NCI-H2196 (cell line): Measurements from ENCODE around the gene EARS2.
"Not testable (repeated sequence)": the region's sequence is repeated elsewhere in the genome, so short reads cannot be mapped to it uniquely, and the experiment has no call there.

Source experiments
- DNase-seq: peaks from one replicate; lab custom pipeline; 2025; ENCODE audit not compliant: unreplicated experiment; lab: John Stamatoyannopoulos, UW

Gene EARS2

DNA sequence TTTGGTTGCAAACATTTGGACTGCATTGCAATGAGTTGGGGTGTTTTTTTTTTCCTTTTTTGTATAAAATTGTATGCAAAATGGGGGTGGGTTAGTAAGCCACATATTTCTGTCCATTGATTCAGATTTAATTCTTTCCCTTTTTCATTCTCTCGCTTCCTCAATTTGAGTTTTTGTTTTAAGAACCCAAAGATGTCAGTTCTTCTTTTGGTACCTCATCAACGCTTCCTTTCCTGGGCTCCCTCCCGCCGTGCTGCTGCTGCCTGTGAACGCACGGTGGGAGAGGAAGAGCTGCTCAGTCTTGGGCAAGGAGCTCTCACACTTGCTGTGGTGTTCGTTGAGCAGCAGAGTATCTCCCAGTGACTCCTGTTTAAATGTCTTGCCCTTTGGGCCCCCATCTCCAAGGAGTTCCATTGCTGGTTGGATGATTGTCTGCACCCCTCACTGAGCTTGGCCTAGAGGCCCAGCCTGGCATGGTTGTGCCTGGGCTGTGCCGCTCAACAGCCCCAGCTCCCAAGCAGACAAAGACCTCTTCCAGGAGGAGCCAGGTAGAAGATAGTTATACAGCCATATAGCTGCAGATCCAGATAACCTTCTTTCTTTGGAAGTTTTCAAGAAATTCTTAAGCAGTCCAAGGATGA is 14.0 kb upstream of the EARS2 start:
- DNase-seq, result no peak

DNA sequence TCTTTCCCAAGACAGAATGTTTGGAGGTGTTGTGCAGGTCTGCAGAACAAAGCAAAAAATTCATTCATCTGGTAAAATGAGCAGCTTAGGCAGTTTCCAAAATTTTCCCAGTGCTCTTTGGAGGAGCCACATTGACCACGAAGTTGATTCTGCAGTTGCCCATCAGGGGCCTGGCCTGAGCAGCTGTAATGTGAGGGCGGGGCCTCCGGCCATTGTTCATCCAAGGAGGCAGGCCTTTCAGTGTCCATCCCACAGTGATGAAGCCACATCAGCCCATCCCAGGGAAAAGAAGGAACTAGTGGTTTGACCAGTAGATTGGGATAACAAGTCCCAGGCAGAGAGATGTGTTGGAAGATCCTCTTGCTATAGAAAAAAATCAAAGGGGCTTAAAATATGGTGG is 10.5 kb upstream of the EARS2 start:
- DNase-seq, result no peak

DNA sequence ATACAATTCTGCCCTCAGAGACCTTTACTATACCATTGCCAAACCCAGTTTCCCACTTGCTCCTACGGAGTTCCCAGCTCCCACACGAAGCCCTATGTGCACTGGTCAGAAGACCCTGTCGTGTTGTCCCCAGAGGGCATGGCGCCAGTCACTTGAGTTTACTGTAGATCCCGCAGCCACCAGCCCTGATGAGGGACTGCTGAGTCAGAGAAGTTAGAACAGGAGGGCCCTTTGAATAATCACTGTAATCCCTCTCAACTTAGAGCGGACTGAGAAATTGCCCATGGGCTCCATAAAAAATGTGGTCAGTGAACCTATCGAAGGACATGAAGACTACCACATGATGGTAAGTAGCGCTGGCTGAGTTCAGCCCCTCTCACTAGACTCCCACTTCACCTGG is 9.6 kb upstream of the EARS2 start:
- no peak for DNase-seq

DNA sequence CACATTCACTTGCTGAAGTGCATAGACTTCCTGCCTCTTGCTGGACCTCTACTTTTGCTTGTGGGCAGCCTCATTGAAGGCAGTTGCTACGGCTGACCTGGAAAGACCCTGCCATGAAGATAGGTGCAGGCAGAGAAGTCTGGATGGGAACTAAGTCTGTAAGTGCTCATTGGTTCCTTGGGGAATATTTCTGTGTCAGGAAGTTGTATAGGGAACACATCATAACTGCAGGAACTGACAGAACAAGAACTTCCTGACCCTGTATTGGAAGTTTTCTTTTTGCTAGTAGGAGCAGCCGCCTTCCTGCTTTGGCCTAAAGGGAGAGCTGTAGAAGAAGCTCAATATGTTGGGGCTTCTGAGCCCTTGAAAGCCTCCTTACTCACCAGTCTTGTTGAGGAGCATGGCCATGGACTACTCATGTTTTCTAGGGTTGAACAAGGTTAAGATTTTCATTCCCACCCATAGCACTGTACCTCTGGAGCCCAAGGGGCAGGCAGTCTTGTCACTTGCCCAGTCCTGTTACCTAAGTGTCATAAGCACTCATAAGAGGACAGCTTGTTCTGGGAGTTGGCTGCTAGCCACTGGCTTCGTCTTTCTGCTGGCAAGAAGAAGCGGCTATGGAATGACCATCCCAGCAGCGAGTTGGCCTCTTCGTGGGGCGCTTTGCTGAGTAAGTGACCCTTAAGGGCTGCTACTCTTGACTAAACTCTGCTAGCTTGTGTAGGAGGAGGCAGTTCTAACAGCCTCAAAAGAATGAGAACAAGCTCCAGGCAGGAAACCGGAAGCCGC is 7.6 kb upstream of the EARS2 start:
- DNase-seq, result no peak

DNA sequence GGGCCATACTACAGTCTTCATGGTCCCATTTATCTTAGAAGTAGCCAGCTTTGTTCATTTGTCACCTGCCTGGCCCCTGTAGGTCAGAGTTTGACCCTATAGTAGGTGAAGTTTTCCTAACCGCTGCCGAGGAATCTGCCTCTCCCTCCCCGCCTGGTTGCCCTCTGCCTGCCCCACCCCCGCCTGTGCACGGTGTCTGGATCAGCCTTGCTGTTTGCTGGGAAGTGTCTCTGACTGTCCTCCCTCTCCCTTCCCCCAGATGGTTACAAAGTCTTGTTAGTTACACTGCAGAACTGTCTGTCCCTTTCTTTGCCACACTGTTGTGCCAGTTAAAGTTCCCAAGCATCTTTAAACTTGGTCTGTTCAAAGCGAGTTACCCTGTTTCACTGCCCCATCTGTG is 6.0 kb upstream of the EARS2 start:
- DNase-seq, result no peak

DNA sequence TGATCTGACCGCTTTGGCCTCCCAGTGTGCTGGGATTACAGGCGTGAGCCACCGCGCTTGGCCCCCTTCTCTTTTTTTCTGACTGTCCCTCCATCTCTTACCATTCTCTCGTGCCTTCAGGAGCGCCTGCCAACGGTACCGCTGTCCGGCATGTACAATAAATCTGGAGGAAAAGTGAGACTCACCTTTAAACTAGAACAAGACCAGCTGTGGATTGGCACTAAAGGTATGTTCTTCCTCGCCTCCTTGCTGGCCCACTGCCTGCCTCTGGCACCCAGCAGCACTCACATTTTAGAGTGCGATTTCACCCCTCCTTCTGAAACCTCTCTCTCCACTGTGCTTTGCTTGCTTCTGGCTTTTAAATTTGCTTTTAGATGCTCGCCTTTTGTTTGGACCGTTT is 5.4 kb upstream of the EARS2 start:
- DNase-seq, result no peak

DNA sequence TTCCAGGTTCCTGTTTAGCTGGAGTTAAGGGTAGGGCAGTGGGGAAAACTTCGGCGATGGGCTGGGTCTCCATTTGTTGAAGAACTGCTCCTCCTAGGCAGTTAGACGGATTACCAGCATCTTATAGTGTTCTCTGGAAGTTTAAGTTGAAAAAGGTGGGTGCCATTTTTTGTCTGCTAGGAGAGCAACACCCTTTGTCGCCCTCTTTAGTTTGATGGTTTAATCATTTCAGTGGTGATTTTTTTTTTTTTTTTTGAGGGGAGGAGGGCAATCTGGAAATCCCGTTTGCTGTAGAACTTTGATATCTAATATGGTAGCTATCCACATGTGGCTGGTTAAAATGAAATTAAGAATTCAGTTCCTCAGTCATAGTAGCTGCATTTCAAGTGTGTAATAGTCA is 4.4 kb upstream of the EARS2 start:
- DNase-seq, result no peak

DNA sequence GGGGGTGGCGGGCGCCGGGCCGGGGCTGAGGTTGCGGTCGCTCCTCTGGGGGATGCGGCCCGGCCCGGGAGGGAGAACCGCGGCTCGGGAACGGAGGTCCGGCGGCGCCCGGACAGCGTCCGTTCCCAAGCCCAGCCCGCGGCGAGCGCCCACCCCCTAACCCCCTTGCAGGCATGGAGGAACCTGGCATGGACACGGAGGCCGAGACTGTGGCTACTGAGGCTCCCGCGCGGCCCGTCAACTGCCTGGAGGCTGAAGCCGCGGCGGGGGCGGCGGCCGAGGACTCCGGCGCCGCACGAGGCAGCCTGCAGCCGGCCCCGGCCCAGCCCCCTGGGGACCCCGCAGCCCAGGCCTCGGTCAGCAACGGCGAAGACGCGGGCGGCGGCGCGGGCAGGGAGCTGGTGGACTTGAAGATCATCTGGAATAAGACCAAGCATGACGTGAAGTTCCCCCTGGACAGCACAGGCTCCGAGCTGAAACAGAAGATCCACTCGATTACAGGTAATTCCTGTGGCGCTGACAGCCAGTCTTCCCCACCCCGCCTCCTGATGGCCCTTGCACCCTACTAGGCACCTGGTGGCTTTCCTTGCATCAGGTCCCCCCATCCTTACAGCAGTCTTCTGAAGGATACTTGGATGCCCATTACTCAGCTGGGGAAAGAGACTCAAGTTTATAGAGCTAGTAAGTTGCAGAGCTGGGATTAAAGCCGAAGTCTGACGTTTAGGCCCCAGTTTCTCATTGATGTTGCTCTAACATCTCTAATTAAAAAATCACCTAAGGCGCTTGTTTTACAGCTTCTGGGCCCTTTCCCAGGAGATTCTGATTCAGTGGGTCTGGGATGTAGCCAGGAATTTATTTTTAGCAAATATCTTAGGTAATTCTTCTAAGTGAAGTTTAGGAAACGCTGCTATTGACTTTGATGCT is 891 bp upstream of the EARS2 start:
- no peak for DNase-seq

DNA sequence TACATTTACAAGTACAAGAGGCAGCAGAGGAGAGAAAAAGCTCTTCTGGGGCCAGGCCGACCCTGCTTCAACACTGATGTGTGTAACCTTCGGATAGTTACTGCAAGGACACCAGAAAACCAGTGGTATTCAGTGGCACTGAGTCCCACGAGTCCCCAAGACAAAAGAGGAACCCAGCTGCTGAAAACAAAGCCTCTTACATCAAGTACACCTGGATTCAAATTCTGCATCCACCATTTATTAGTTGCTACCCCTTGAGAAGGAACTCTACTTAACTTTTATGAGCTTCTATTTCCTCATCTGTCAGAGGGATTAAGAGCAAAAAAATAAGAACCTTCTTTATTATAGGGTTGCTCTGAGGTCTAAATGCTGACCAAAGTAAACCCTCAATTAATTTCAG is 2.6 kb downstream of the EARS2 start:
- no peak for DNase-seq

DNA sequence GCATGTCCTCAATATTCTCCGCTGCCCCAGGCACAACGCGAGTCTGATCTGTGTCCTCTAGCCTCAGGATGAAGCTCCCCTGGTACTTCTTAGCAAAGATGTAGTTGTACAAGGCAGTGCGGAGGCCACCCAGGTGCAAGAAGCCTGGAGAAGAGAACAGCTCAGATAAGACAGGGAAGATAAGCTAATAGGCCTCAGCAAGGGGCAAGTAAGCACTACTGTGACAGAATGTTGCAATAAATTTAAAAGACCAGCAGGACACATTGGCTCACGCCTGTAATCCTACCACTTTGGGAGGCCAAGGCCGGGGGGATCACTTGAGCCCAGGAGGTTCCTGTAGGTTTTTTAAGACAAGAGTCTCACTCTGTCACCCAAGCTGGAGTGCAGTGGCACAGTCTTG is 5.0 kb downstream of the EARS2 start:
- DNase-seq, result no peak

DNA sequence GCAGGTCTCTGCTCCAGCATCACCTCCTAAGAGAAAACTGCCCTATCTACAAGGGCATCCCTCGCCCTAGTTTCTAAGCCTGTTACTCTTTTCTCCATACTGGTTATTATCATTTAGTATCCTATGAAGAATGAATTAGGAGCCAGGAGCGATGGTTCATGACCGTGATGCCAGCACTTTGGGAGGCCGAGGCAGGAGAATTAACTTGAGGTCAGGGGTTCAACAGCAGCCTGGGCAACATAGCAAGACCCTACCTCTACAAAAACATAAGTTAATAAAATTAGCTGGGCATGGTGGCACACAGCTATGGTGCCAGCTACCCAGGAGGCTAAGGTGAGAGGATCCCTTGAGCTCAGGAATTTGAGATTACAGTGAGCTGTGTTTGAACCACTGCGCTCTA is 7.2 kb downstream of the EARS2 start:
- DNase-seq, result no peak

DNA sequence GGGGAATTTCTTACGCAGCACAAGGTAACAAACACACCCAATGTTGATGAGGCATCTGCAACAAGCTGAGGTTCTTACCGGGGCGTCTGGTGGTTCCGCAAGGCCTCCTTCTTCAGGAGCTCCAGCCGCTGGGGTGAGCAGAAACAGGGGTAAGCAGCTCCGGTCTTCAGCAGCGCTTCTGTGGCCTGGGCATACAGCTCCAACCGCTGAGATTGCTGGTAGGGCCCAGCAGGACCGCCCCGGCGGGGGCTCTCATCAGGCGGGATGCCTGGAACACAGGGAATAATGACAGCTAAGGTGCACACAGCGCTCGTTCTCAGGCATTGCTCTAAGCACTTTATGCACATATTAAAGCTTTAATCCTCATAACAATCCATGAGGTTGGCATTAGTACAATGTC is 12.7 kb downstream of the EARS2 start:
- DNase-seq, result no peak

DNA sequence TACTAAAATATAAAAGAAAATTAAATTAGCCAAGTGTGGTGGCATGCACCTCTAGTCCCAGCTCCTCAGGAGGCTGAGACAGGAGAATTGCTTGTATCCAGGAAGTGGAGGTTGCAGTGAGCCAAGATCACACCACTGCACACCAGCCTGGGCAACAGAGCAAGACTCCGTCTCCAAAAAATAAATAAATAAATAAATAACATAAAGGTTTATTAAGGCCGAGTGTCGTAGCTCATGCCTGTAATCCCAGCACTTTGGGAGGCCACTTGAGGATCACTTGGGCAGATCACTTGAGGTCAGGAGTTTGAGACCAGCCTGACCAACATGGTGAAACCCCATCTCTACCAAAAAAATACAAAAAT is 16.4 kb downstream of the EARS2 start:
- not testable (repeated sequence) for DNase-seq

DNA sequence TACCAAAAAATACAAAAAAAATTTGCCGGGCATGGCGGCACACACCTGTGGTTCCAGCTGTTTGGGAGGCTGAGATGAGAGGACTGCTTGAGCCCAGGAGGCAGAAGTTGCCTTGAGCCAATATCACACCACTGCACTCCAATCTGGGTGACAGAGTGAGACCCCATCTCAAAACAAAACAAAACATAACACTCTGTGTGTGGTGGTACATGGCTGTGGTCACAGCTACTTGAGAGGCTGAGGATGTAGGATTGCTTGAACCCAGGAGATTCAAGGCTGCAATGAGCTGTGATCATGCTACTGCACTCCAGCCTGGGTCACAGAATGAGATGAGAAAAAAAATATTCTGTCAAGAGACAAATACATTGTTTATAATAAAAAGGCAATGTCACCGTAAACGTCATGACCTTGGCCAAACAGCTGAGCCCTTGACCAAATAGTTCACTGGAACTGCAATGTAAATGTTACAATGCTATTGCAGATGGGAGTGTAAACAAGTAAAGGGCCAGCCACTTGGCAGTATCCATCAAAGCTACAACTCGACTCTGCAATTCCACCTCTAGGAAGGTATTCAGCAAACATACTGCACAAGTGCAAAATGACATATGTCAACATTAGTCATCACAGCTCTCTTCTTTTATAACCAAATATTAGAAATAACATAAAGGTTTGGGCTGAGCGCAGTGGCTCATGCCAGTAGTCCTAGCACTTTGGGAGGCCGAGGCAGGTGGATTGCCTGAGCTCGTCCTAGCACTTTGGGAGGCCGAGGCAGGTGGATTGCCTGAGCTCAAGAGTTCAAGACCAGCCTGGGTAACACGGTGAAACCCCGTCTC is 16.9 kb downstream of the EARS2 start:
- DNase-seq, result peak; percentile 39

DNA sequence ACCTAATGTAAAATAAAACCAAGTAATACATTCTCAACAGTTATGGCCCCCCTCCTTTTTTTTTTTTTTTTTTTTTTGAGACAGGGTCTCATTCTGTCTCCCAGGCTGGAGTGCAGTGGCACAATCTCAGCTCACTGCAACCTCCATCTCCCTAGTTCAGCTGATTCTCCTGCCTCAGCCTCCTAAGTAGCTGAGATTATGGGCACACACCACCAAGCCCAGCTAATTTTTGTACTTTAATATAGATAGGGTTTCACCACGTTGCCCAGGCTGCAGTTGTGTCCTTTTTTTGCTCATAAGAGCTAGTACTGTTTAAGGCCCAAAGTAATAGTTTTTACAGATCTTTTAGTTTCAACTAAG is 18.3 kb downstream of the EARS2 start:
- DNase-seq, result no peak

DNA sequence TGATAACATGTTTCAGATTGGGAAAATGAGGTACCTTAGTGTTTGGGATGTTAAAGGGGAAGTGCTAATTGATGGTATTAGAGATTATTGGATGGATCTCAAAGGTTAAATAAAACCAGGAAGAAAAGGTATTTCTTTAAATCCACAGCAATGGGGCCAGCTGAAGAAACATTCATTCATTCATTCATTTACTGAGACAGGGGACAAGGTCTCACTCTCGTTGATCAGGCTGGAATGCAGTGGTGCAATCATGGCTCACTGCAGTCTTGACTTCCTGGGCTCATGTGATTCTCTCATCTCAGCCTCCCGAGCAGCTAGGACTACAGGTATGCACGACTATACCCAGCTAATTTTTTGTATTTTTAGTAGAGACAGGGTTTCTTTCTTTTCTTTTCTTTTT is 19.8 kb downstream of the EARS2 start:
- no peak for DNase-seq

DNA sequence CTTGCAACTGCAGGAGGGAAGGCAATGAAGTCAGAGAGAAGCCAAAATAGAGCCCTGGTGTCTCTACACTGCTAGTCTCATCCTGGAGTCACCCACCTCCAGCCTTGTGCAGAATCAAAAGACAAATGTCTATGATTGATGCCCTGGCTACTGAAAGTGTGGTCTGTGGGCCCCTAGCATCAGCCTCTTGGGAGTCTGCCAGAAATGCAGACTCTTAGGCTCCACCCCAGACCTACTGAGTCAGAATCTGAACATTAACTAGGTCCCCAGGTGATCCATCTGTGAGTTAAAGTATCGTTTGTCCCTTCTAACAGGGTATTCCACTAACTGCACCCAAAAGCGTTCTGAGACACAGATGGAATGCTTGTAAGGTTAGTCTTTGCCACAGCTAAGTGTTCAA is 21.2 kb downstream of the EARS2 start:
- DNase-seq, result no peak

DNA sequence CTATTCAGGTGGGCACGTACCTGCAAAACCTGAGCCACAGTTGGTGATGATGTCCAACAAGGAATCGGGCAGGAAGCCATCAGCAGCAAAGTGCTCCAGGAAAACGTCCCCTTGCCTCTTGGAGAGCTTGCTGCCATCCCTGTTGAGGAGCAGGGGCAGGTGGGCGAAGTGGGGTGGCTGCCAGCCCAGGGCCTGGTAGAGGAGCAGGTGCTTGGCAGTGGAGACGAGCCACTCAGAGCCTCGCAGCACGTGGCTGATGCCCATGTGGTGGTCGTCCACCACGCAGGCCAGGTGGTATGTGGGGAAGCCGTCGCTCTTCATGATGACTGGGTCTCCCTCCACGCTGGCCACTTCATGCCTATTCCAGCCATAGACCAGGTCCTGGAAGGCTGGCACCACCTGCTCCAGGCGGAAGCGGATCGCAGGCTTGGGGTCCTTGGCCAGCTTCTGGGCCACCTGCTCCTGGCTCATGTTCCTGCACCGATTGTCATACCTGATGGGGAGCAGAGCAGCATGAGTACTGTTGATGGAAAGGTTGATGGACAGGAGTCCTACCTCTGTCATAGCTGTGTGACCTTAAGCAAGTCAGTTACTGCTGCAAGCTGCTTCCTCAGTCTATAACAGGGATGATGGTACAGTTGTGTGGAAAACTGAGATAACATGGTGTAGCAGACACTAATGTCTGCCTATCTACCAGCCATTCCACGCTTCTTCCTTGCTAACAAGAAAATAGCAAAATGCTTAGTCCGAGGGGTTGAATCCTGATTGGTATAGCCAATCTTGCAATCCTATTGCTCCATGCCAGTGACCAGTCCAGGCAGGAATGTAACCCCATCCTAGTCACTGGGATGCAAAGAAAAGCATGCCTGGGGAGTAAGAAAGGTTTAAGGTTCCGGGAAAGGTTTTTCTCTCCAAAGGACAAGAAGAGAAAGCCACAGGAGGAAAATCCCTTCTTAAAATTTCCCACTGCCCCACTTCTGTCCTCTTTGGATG is 22.0 kb downstream of the EARS2 start:
- no peak for DNase-seq

DNA sequence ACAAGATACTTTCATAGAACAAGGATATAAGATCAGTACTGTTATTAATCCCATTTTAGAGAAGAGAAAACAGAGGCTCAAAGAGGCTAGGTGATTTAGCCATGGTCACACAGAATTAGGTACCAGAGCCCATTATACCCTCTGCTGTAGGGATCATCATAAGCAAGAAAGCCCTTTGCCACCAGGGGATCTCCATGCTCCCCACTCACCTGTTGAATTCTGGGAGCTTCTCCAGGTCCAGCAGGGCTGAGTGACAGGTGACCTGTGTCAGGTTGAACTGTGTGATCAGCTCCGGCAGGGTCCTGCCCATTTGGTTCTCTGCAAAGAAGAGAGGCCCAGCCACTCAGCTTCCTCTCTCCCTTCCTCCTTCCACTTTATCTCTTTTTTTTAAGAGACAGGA is 24.7 kb downstream of the EARS2 start:
- no peak for DNase-seq

DNA sequence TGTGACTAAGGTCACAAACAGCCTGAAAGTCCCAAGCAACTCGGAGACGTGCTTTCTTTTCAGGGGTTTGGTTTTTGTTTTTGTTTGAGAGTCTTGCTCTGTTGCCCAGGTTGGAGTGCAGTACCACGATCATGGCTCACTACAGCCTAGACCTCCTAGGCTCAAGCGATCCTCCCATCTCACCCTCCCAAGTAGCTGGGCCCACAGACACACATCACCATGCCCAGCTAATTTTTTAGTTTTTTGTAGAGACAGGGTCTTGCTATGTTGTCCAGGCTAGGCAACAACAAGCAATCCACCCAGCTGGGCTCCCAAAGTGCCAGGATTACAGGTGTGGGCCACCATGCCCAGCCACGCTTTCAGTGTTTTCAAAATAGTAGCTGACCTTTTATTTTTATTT is 27.1 kb downstream of the EARS2 start:
- DNase-seq, result no peak
